HL-60 (cell line): ENCODE data around the gene LRRN2.
"Not testable (repeated sequence)": the region's sequence is repeated elsewhere in the genome, so short reads cannot be mapped to it uniquely, and the experiment has no call there.

ENCODE experiments used
- DNase-seq, 2 experiments: peaks; one replicate each; pipeline ENCODE4 v3.0.0-alpha.2; 2010 to 2020; ENCODE audit warnings: low read depth in 1 of 2, low spot score in 1 of 2
- H3K27ac ChIP-seq: fragments of 250-450 bp; sonication (Bioruptor Pico); replicated peaks from 2 replicates; pipeline ENCODE4 v1.5.1; 2020; ENCODE audit warnings: mild to moderate bottlenecking, moderate library complexity
- H3K27me3 ChIP-seq: fragments of 250-450 bp; sonication (Bioruptor Pico); 2 replicates; pipeline ENCODE4 v1.5.1; 2021; ENCODE audit warnings: mild to moderate bottlenecking, moderate library complexity; ENCODE audit not compliant: insufficient read depth, poor library complexity, severe bottlenecking
- H3K4me3 ChIP-seq: replicated peaks from 2 replicates; pipeline ENCODE4 v1.5.1; 2011; ENCODE audit warnings: mild to moderate bottlenecking, control low read depth, low read length; ENCODE audit not compliant: insufficient read depth
- GABPA ChIP-seq: IDR thresholded peaks from 2 replicates; pipeline ENCODE4 v1.6.1; 2012; ENCODE audit warnings: low read depth
- POLR2AphosphoS5 ChIP-seq: IDR thresholded peaks from 2 replicates; pipeline ENCODE4 v1.6.1; 2012; ENCODE audit warnings: low read depth
- SPI1 ChIP-seq: IDR thresholded peaks from 2 replicates; pipeline ENCODE4 v1.6.1; 2012; ENCODE audit warnings: low read depth, mild to moderate bottlenecking, borderline replicate concordance
- TF ChIP-seq, protein P1 (sequence below): IDR thresholded peaks from 2 replicates; pipeline ENCODE4 v1.6.1; 2012; ENCODE audit warnings: low read depth; ENCODE audit not compliant: insufficient replicate concordance
- TF ChIP-seq, protein P2 (sequence below): IDR thresholded peaks from one replicate; pipeline ENCODE4 v1.5.1; 2011; ENCODE audit warnings: low read length, control low read depth, inconsistent platforms; ENCODE audit not compliant: insufficient read depth

LRRN2 gene

DNA sequence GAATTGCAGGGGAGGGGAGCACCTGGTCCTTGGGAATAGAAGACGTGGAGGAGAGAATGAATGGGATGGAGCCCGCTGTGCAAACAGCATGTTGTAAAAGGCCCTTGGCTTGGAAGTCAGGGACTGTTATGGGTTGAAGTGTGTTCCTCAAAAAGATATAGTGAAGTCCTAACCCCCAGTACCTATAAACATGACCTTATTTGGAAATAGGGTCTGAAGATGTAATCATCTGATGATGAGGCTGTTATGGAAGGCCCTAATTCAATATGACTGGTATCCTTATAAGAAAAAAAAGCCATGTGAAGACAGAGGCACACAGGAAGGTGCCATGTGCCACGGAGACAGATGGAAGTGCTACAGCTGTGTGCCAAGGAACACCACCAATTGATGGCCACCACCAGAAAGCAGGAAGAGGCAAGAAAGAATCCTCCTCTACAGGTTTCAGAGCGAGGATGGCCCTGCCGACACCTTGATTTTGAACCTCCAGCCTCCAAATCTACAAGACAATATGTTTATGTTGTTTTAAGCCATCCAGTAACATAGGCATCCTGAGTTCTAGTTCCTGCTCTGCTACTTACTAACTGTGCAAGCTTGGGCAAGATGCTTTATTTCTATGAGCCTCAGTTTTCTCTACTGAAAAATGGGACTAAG lies 51.2 kb downstream of the LRRN2 start:
- H3K27ac ChIP-seq = no peak overlapping the region
- TF ChIP-seq GABPA (no peak), SPI1 (no peak), POLR2AphosphoS5 (no peak)
- TF ChIP-seq, protein P1, sequence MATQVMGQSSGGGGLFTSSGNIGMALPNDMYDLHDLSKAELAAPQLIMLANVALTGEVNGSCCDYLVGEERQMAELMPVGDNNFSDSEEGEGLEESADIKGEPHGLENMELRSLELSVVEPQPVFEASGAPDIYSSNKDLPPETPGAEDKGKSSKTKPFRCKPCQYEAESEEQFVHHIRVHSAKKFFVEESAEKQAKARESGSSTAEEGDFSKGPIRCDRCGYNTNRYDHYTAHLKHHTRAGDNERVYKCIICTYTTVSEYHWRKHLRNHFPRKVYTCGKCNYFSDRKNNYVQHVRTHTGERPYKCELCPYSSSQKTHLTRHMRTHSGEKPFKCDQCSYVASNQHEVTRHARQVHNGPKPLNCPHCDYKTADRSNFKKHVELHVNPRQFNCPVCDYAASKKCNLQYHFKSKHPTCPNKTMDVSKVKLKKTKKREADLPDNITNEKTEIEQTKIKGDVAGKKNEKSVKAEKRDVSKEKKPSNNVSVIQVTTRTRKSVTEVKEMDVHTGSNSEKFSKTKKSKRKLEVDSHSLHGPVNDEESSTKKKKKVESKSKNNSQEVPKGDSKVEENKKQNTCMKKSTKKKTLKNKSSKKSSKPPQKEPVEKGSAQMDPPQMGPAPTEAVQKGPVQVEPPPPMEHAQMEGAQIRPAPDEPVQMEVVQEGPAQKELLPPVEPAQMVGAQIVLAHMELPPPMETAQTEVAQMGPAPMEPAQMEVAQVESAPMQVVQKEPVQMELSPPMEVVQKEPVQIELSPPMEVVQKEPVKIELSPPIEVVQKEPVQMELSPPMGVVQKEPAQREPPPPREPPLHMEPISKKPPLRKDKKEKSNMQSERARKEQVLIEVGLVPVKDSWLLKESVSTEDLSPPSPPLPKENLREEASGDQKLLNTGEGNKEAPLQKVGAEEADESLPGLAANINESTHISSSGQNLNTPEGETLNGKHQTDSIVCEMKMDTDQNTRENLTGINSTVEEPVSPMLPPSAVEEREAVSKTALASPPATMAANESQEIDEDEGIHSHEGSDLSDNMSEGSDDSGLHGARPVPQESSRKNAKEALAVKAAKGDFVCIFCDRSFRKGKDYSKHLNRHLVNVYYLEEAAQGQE = no peak
- H3K4me3 ChIP-seq = no peak overlapping the region
- DNase-seq = no peak
- H3K27me3 ChIP-seq = no peaks in the 10 kb centered on the region

DNA sequence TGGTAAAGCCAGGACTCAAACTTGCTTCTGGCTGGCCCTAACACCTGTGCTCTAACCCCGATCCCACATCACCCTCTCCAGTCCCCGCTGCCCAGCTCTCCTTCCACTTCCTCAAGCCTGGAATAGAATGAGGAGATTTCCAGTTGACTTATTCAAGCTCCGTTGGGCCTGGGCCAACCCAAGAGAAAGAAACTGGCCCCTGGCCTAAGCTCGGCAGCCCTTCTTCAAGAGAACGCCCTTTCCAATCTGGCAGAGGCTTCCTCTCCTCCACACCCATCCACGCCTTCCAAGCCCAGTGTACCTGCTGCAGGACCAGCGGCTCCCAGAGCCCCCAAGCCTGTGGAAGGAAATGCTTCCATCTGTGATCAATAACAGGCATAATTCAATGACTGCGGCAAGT lies 51.9 kb downstream of the LRRN2 start:
- H3K4me3 ChIP-seq = no peak overlapping the region
- no peak overlapping the region for H3K27ac ChIP-seq
- TF ChIP-seq GABPA (no peak), SPI1 (no peak), POLR2AphosphoS5 (no peak)
- TF ChIP-seq, protein P2, sequence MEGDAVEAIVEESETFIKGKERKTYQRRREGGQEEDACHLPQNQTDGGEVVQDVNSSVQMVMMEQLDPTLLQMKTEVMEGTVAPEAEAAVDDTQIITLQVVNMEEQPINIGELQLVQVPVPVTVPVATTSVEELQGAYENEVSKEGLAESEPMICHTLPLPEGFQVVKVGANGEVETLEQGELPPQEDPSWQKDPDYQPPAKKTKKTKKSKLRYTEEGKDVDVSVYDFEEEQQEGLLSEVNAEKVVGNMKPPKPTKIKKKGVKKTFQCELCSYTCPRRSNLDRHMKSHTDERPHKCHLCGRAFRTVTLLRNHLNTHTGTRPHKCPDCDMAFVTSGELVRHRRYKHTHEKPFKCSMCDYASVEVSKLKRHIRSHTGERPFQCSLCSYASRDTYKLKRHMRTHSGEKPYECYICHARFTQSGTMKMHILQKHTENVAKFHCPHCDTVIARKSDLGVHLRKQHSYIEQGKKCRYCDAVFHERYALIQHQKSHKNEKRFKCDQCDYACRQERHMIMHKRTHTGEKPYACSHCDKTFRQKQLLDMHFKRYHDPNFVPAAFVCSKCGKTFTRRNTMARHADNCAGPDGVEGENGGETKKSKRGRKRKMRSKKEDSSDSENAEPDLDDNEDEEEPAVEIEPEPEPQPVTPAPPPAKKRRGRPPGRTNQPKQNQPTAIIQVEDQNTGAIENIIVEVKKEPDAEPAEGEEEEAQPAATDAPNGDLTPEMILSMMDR = no peak
- TF ChIP-seq, protein P1 = no peak
- no peaks in the 10 kb centered on the region for H3K27me3 ChIP-seq
- no peak for DNase-seq

DNA sequence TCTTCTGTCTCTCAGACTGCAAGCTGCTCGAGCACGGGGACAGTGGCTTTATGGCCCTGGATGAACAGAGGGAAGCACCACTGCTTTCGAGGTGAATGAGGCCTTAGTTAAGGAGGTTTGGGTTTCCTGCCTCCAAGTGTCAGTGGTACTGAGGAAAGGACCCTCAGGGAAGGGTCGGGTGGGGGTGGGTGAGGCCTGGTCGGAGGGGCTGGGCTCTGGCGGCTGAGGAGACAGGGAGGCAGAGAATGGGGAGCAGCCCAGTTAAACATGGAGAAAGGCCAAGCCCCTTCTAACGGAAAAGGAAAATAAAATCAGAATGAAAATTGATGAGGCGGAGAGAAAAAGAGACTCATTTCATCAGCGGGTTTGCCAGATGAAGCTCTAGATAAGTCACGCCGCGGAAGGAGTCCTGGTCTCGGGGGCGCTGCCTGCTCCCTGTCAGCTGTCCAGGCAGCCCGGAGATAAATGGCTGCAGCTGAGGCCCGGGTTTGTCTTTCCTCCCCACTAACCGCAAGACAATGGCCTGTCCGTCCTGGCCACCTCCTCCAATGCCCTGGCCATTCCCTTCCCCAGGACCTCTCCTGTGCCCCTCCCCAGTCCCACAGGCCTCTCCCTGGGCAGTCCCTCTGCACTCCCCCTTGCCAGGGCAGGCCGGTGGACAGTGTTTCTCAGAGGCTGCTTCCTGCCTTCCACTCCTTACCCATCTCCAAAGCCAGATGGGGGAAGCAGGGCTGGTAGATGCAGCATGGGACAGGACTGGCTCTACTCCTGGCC lies 55.2 kb downstream of the LRRN2 start:
- DNase-seq = no peak
- Histone ChIP-seq H3K4me3 (no peak overlapping the region), H3K27ac (no peak overlapping the region), H3K27me3 (no peaks in the 10 kb centered on the region)
- TF ChIP-seq, protein P2 = no peak
- no peak for TF ChIP-seq GABPA
- no peak for TF ChIP-seq SPI1
- TF ChIP-seq POLR2AphosphoS5 = no peak
- TF ChIP-seq, protein P1 = no peak

DNA sequence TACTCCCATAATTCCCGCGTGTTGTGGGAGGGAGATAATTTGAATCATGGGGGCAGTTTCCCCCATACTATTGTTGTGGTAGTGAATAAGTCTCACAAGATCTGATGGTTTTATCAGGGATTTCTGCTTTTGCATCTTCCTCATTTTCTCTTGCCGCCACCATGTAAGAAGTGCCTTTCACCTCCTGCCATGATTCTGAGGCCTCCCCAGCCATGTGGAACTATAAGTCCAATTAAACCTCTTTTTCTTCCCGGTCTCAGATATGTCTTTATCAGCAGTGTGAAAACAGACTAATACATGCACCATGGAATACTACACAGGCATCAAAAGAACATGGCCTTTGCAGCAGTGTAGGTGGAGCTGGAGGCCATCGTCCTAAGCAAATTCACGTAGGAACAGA lies 56.1 kb downstream of the LRRN2 start:
- not testable (repeated sequence) for H3K4me3 ChIP-seq, H3K27ac ChIP-seq, H3K27me3 ChIP-seq, DNase-seq
